Measurements from ENCODE around the gene AK5. TPM values are rescaled to one million over a fixed set of nuclear protein-coding genes. Genes with fewer than 3 reads are reported as not detected.

AK5 gene
- total RNA-seq, 1 donor, result 25.3 TPM

DNA sequence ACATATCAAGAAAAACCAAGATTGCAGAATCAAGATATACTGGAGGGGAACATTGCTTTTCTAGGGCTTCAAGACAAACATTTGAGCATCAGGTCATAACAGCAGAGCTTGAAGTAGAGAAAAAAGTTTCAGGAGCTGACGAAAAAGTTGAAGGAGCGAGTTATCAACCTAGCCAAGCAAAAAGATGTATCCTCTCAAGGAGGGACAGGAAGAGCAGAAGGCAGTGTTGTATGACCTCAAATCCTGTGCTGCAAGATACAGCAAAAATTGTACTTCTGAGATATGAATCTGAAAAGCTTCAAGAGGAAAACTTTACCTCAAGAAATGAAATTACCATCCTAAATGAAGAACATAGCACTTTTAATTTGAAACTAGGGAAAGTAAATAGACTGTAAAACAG is 153.1 kb downstream of the AK5 start:
- Histone ChIP-seq H2AFZ (ENCODE audit: low read length) (no peak overlapping the region), H3K27me3 (ENCODE audit: insufficient read depth, low read length) (no peaks in the 10 kb centered on the region), H3K9me3 (ENCODE audit: low read depth, low read length) (no peaks in the 10 kb centered on the region), H3K4me2 (ENCODE audit: insufficient read depth, low read length) (no peak overlapping the region), H3K36me3 (ENCODE audit: insufficient read depth, low read length) (no peaks in the 10 kb centered on the region), H3K4me1 (ENCODE audit: insufficient read depth, low read length) (peaks cover 20% of the 10 kb centered on the region), H4K20me1 (ENCODE audit: insufficient read depth, low read length) (no peaks in the 10 kb centered on the region), H3K27ac (ENCODE audit: low read depth, low read length) (no peak overlapping the region), H3K79me2 (ENCODE audit: insufficient read depth, low read length) (no peaks in the 10 kb centered on the region), H3K4me3 (ENCODE audit: insufficient read depth, low read length) (no peak overlapping the region)
- DNase-seq (ENCODE audit: insufficient read length, low spot score, missing footprints), result no peak
- TF ChIP-seq, protein P1, sequence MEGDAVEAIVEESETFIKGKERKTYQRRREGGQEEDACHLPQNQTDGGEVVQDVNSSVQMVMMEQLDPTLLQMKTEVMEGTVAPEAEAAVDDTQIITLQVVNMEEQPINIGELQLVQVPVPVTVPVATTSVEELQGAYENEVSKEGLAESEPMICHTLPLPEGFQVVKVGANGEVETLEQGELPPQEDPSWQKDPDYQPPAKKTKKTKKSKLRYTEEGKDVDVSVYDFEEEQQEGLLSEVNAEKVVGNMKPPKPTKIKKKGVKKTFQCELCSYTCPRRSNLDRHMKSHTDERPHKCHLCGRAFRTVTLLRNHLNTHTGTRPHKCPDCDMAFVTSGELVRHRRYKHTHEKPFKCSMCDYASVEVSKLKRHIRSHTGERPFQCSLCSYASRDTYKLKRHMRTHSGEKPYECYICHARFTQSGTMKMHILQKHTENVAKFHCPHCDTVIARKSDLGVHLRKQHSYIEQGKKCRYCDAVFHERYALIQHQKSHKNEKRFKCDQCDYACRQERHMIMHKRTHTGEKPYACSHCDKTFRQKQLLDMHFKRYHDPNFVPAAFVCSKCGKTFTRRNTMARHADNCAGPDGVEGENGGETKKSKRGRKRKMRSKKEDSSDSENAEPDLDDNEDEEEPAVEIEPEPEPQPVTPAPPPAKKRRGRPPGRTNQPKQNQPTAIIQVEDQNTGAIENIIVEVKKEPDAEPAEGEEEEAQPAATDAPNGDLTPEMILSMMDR (IDR thresholded peaks at IDR 0.05; ENCODE audit: extremely low read depth, low read depth, low read length), result no peak

DNA sequence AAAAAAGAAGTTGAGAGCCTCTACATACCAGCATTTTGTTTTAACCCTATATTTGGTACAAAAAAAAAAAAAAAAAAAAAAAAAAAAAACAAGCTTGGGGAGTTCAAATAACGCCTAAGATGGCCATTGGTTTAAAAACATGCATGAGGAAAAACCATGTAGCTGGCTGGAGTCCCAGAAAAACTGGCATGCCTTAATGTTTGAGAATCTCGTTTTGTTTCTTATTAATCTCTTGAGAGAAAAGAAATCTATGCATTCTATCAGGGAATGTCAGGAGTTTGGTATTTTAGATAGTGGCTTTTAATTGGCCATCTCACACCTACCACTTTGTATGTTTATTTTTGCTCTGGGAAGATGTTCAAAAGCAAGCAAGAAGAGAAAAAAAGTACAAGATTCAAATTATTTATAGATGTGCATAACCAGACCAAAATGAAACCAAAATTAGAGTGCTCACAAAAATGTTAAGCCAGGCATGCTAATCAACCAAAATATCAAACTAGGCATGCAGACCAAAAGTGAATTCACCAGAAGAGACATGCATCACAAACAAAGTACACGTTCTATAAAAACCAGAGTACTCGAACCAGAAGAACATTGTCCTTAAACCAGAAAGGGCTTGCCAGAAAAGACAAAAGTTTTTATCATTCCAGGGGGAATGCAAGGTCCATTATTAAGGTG is 156.6 kb downstream of the AK5 start:
- no peaks in the 10 kb centered on the region for H4K20me1 ChIP-seq (ENCODE audit: insufficient read depth, low read length)
- DNase-seq (ENCODE audit: insufficient read length, low spot score, missing footprints), result peak; percentile 58
- peak overlapping the region; percentile 53 for H3K4me3 ChIP-seq (ENCODE audit: insufficient read depth, low read length)
- peak overlapping the region; percentile 84 for H3K4me2 ChIP-seq (ENCODE audit: insufficient read depth, low read length)
- H3K27ac ChIP-seq (ENCODE audit: low read depth, low read length), result peak overlapping the region; percentile 57
- H3K79me2 ChIP-seq (ENCODE audit: insufficient read depth, low read length), result no peaks in the 10 kb centered on the region
- TF ChIP-seq, protein P1 (IDR thresholded peaks at IDR 0.05; ENCODE audit: extremely low read depth, low read depth, low read length), result no peak
- H2AFZ ChIP-seq (ENCODE audit: low read length), result peak overlapping the region; percentile 82
- H3K27me3 ChIP-seq (ENCODE audit: insufficient read depth, low read length), result no peaks in the 10 kb centered on the region
- H3K9me3 ChIP-seq (ENCODE audit: low read depth, low read length), result no peaks in the 10 kb centered on the region
- no peaks in the 10 kb centered on the region for H3K36me3 ChIP-seq (ENCODE audit: insufficient read depth, low read length)
- peaks cover 20% of the 10 kb centered on the region for H3K4me1 ChIP-seq (ENCODE audit: insufficient read depth, low read length)

DNA sequence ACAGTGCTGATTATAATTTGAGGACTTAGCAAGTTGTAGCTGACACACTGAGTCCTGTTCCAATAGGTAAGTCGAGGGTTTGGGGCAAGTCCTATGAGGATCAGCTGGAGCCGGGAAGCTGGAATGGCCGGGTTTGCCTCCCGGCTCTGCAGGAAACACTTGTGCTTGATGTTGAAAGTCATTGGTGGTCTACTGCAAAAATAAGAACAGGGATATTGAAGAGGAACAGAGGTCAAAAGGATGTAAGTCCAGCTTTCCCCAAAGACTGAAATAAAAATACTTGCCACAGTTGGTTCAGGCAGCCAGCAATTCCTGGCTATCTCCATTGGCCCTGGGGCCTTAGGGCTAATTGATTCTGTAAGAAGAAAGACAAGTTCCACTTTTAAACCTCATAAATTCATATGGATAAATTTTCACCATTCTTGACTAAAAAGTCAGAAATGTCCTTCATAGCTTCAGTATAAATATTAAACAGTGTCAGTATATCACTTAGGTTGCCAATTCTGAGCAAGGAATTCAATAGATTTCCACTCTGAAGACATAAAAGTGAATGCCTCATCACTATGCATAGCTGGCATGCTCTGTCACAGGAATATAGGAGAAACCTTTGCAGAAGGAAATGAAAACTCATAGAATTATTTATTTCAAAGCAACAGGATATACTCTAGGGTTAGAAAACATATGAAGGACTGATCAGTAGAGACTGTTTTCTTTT is 165.2 kb downstream of the AK5 start:
- Histone ChIP-seq H3K9me3 (ENCODE audit: low read depth, low read length) (no peaks in the 10 kb centered on the region), H3K36me3 (ENCODE audit: insufficient read depth, low read length) (no peaks in the 10 kb centered on the region), H3K4me3 (ENCODE audit: insufficient read depth, low read length) (no peak overlapping the region), H3K27me3 (ENCODE audit: insufficient read depth, low read length) (no peaks in the 10 kb centered on the region), H3K79me2 (ENCODE audit: insufficient read depth, low read length) (no peaks in the 10 kb centered on the region), H3K27ac (ENCODE audit: low read depth, low read length) (no peak overlapping the region), H4K20me1 (ENCODE audit: insufficient read depth, low read length) (no peaks in the 10 kb centered on the region), H3K4me1 (ENCODE audit: insufficient read depth, low read length) (peaks cover 10% of the 10 kb centered on the region), H3K4me2 (ENCODE audit: insufficient read depth, low read length) (peak overlapping the region; percentile 11), H2AFZ (ENCODE audit: low read length) (no peak overlapping the region)
- no peak for DNase-seq (ENCODE audit: insufficient read length, low spot score, missing footprints)
- TF ChIP-seq, protein P1 (IDR thresholded peaks at IDR 0.05; ENCODE audit: extremely low read depth, low read depth, low read length), result no peak

DNA sequence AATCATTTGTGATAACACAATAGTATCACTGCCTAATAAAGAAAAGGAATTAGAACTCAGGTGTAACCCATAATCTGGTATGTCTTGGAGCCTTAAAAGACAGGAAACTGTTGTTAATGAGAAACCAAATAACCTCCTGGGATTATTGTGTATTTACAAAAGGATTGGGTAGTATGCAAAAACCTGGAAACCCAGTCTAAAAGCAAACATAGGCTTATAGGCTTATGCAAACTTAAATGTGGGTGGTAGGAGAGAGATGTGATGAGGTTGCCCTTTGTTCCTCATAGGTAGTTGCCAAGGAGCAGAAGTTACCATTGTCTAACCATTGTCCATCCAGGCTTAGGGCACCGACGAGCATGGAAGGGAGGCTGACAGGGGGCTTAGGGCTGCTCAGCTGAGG is 165.8 kb downstream of the AK5 start:
- H3K79me2 ChIP-seq (ENCODE audit: insufficient read depth, low read length), result no peaks in the 10 kb centered on the region
- H3K4me2 ChIP-seq (ENCODE audit: insufficient read depth, low read length), result no peak overlapping the region
- no peaks in the 10 kb centered on the region for H4K20me1 ChIP-seq (ENCODE audit: insufficient read depth, low read length)
- TF ChIP-seq, protein P1 (IDR thresholded peaks at IDR 0.05; ENCODE audit: extremely low read depth, low read depth, low read length), result no peak
- no peak overlapping the region for H3K27ac ChIP-seq (ENCODE audit: low read depth, low read length)
- no peak for DNase-seq (ENCODE audit: insufficient read length, low spot score, missing footprints)
- no peaks in the 10 kb centered on the region for H3K27me3 ChIP-seq (ENCODE audit: insufficient read depth, low read length)
- no peaks in the 10 kb centered on the region for H3K36me3 ChIP-seq (ENCODE audit: insufficient read depth, low read length)
- H3K4me3 ChIP-seq (ENCODE audit: insufficient read depth, low read length), result no peak overlapping the region
- no peak overlapping the region for H2AFZ ChIP-seq (ENCODE audit: low read length)
- peaks cover 10% of the 10 kb centered on the region for H3K4me1 ChIP-seq (ENCODE audit: insufficient read depth, low read length)
- H3K9me3 ChIP-seq (ENCODE audit: low read depth, low read length), result no peaks in the 10 kb centered on the region

Measured in osteoblast (primary cell).